GM12875 (cell line): ENCODE results near the gene ABLIM2.

Experiments
- H3K4me3 ChIP-seq: one replicate; pipeline ENCODE4 v1.5.1; 2011; ENCODE audit warnings: low read depth, low read length, control low read depth
- TF ChIP-seq, protein P1 (sequence below): IDR thresholded peaks from 2 replicates; pipeline ENCODE4 v1.5.1; 2011; ENCODE audit warnings: low read depth, mild to moderate bottlenecking, control low read depth, inconsistent platforms, low read length, moderate library complexity, borderline replicate concordance; ENCODE audit not compliant: insufficient read depth

ABLIM2 gene

DNA sequence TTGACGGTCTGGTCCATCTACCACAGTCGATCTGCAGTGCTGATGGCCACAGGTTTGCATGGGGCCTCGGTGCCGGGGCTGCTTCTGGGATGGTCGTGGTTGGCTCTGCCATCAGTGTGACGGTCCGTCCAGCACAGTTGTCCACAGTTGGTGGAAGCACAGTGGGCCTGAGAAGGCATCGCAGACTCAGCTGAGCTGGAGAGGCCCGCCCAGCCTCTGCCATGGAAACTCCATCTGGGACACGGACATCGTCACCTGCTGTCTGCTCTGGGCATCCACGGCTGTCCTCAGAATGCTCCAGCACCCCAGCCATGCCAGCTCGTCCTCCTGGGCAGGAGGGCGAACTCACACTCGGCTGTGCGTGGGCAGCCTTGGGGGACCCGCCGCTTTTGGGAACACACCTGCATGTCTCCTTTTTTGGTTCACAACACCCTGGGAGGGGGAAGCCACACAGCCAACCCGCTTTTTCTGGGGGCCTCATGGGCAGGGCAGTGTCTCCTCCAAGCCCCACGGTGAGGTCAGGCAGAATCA lies 33.0 kb downstream of the ABLIM2 start:
- TF ChIP-seq, protein P1, sequence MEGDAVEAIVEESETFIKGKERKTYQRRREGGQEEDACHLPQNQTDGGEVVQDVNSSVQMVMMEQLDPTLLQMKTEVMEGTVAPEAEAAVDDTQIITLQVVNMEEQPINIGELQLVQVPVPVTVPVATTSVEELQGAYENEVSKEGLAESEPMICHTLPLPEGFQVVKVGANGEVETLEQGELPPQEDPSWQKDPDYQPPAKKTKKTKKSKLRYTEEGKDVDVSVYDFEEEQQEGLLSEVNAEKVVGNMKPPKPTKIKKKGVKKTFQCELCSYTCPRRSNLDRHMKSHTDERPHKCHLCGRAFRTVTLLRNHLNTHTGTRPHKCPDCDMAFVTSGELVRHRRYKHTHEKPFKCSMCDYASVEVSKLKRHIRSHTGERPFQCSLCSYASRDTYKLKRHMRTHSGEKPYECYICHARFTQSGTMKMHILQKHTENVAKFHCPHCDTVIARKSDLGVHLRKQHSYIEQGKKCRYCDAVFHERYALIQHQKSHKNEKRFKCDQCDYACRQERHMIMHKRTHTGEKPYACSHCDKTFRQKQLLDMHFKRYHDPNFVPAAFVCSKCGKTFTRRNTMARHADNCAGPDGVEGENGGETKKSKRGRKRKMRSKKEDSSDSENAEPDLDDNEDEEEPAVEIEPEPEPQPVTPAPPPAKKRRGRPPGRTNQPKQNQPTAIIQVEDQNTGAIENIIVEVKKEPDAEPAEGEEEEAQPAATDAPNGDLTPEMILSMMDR: no peak
- H3K4me3 ChIP-seq: no peak overlapping the region

- H3K4me3 ChIP-seq: no peak overlapping the region
- TF ChIP-seq, protein P1: no peak
Measured at GRCh38 chr4:8123870-8124269, 34.7 kb downstream of the ABLIM2 start.

- no peak overlapping the region for H3K4me3 ChIP-seq
- TF ChIP-seq, protein P1: no peak
Measured at GRCh38 chr4:8123389-8123788, 35.2 kb downstream of the ABLIM2 start.

GRCh38 chr4:8122746-8123145 lies 35.9 kb downstream of the ABLIM2 start:
- TF ChIP-seq, protein P1: no peak
- H3K4me3 ChIP-seq: no peak overlapping the region

GRCh38 chr4:8121292-8122015 lies 37.2 kb downstream of the ABLIM2 start:
- no peak overlapping the region for H3K4me3 ChIP-seq
- TF ChIP-seq, protein P1: no peak

- TF ChIP-seq, protein P1: no peak
- H3K4me3 ChIP-seq: no peak overlapping the region
Measured at GRCh38 chr4:8120501-8120900, 38.1 kb downstream of the ABLIM2 start.

- TF ChIP-seq, protein P1: no peak
- no peak overlapping the region for H3K4me3 ChIP-seq
Measured at GRCh38 chr4:8119877-8120276, 38.7 kb downstream of the ABLIM2 start.
